ENCODE measurements around the gene DISP3. TPM values are rescaled to one million over a fixed set of nuclear protein-coding genes. Genes with fewer than 3 reads are reported as not detected.

Gene DISP3
- 1 to 10 TPM in 1 of 9 donors, under 1 TPM in 7, not detected in 1; 0.11 to 2.8 (median 0.35) TPM for total RNA-seq
- polyA plus RNA-seq, result under 1 TPM; 0.04 to 0.64 (median 0.44) TPM
- long read RNA-seq, donor 1, result 0 reads
- long read RNA-seq, donor 2, partial matches to known transcripts, result 0 of 1 reads
- long read RNA-seq, donor 2, other reads (novel, unspliced or antisense), result 0 of 1 reads
- long read RNA-seq, donor 3, result 0 reads
- long read RNA-seq, donor 4, result 0 reads
- long read RNA-seq, donor 5, result 0 reads
- long read RNA-seq, donor 6, result 0 reads
- long read RNA-seq, donor 7, result 0 reads
- long read RNA-seq, donor 8, full-length matches to known transcripts, result 1 of 1 reads
- long read RNA-seq, donor 8, partial matches to known transcripts, result 0 of 1 reads
- long read RNA-seq, donor 8, other reads (novel, unspliced or antisense), result 0 of 1 reads
- long read RNA-seq, donor 9, result 0 reads
- long read RNA-seq, donor 10, result 0 reads

DNA sequence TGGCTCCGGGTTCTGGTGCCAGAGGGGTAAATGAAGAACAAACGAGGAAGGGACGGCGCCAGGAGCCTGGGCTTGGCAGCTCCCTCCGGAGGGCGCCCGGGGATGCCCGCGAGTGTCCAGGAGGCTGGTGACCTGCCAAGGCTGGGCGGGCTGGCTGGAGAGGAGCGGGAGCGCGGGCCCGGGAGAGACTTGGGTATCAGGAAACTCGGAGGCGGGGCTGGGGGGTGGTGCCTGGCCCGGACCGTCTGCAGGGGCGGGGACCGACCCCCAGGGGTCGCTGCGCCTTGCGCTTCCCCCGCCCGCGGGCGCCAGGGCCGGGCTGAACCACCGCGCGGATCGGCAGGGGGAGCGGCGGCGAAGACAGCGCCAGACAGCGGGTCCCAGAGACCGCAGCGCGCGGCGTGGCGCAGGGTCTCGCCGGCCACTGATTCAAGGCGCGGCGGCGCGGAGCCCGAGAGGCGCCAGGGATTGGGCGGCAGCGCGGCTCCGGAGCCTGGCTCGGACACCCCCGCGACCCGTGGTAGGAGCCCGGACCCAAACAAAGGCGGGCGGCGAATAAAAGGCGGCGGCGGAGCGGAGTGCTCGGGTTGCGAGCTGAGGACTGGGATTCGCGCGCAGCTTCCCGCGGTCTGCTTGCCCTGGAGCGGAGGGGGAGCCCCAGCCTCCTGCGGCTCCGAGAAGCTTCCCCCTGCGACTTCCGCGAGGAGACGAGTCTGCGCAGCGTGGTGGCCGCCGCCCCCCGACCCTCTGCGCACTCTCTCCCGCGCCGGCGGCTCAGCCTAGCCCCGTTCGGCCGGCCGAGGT, at the start of gene DISP3:
DISP3 (plus strand) TSS at position 585 of the 804 bp plus-strand sequence. CDS start 21,838 bp downstream, outside the sequence.
- H3K27ac ChIP-seq, result no peak within 1 kb of the TSS
- DNase-seq, result peak; percentile 45 to 71 (median 58)
- H3K4me1 ChIP-seq (replicated peaks in 1 of 2), result peaks cover 10 to 12% of the 10 kb centered on the region in 2 donors
- H3K9me3 ChIP-seq (replicated peaks in 1 of 3), result no peaks in the 10 kb centered on the region
- H3K27me3 ChIP-seq, result peaks cover 38% of the 10 kb centered on the region
- intact Hi-C loops (cut with DNase I), result no loop called here
- no peaks in the 10 kb centered on the region for H3K36me3 ChIP-seq (replicated peaks in 1 of 2)
- 0 to 1% (median 0%) methylated on average over 7 to 96 of the region's 96 CpGs for WGBS, 4 donors
- TF ChIP-seq CTCF (IDR thresholded peaks at IDR 0.05) (peak in 4 of 6 experiments; percentile 17 to 42 (median 36)), POLR2A (IDR thresholded peaks at IDR 0.05) (peak; percentile 12 to 66)
- peak within 1 kb of the TSS in 2 of 4 donors; percentile 19 to 59 for H3K4me3 ChIP-seq

GRCh38 chr1:11429226-11429625, 49.7 kb upstream of the DISP3 start:
- Histone ChIP-seq H3K4me1 (replicated peaks in 1 of 2) (no peaks in the 10 kb centered on the region), H3K4me3 (no peak overlapping the region), H3K9me3 (replicated peaks in 1 of 3) (no peaks in the 10 kb centered on the region), H3K27me3 (no peaks in the 10 kb centered on the region), H3K36me3 (replicated peaks in 1 of 2) (no peaks in the 10 kb centered on the region), H3K27ac (no peak overlapping the region)
- no peak for DNase-seq
- intact Hi-C loops (cut with DNase I), result no loop called here
- TF ChIP-seq POLR2A (IDR thresholded peaks at IDR 0.05) (no peak), CTCF (IDR thresholded peaks at IDR 0.05) (no peak)
- WGBS, 4 donors, result 78 to 86% (median 82%) methylated on average over 3 to 6 of the region's 6 CpGs

GRCh38 chr1:11429935-11430334, 49.0 kb upstream of the DISP3 start:
- H3K36me3 ChIP-seq (replicated peaks in 1 of 2), result no peaks in the 10 kb centered on the region
- no peak for TF ChIP-seq CTCF (IDR thresholded peaks at IDR 0.05)
- no peak for TF ChIP-seq POLR2A (IDR thresholded peaks at IDR 0.05)
- 73 to 85% (median 79%) methylated on average over 10 of the region's 10 CpGs for WGBS, 4 donors

GRCh38 chr1:11431941-11432507, 46.9 kb upstream of the DISP3 start:
- Histone ChIP-seq H3K36me3 (replicated peaks in 1 of 2) (no peaks in the 10 kb centered on the region), H3K4me1 (replicated peaks in 1 of 2) (no peaks in the 10 kb centered on the region), H3K9me3 (replicated peaks in 1 of 3) (no peaks in the 10 kb centered on the region), H3K27ac (no peak overlapping the region), H3K27me3 (no peaks in the 10 kb centered on the region), H3K4me3 (no peak overlapping the region)
- intact Hi-C loops (cut with DNase I), result no loop called here
- no peak for TF ChIP-seq POLR2A (IDR thresholded peaks at IDR 0.05)
- TF ChIP-seq CTCF (IDR thresholded peaks at IDR 0.05), result no peak
- no peak for DNase-seq
- WGBS, 4 donors, result 78 to 90% (median 83%) methylated on average over 11 to 16 of the region's 16 CpGs

More at GRCh38 chr1:11429935-11430334, 49.0 kb upstream of the DISP3 start:
- Histone ChIP-seq H3K27me3 (no peaks in the 10 kb centered on the region), H3K27ac (no peak overlapping the region), H3K4me1 (replicated peaks in 1 of 2) (no peaks in the 10 kb centered on the region), H3K9me3 (replicated peaks in 1 of 3) (no peaks in the 10 kb centered on the region), H3K4me3 (no peak overlapping the region)
- intact Hi-C loops (cut with DNase I), result no loop called here
- DNase-seq, result no peak
